PC-3 (cell line): ENCODE measurements around the gene POLE3. TPM values are rescaled to one million over a fixed set of nuclear protein-coding genes. Genes with fewer than 3 reads are reported as not detected.
A peak's percentile ranks its signal among the peaks of the same experiment; 100 is the strongest.

Experiments
- ATAC-seq: fragments of 200-7000 bp; cut with Tn5 transposase; 2 replicates; pipeline ENCODE4 v1.9.1; 2020; ENCODE audit warnings: mild to moderate bottlenecking, moderate library complexity
- BruUV-seq: library from RNA; stranded (reverse); fragments of 400-500 nt; replicated peaks from 2 replicates; lab custom pipeline; 2021; lab: Mats Ljungman, UMichigan
- CTCF ChIA-PET: fragments of 300-600 bp; sonication (Branson Sonifier 250); formaldehyde crosslinking; loops from one replicate; lab custom pipeline; 2022; ENCODE audit warnings: antibody characterized with exemption; lab: Charles Lee
- POLR2A ChIA-PET: fragments of 300-600 bp; sonication (Branson Sonifier 250); formaldehyde crosslinking; loops from one replicate; lab custom pipeline; 2022; ENCODE audit warnings: antibody characterized with exemption; ENCODE audit not compliant: unreplicated experiment; lab: Charles Lee
- DNase-seq: peaks from one replicate; pipeline ENCODE4 v3.0.0-alpha.2; 2015
- H2AFZ ChIP-seq: fragments of 300-600 bp; sonication (generic); 2 replicates; pipeline ENCODE4 v1.6.0; 2016; ENCODE audit warnings: antibody characterized with exemption, low read length
- H3F3A ChIP-seq: fragments of 300-600 bp; sonication (generic); one replicate; pipeline ENCODE4 v1.6.0; 2017; ENCODE audit warnings: antibody characterized with exemption, low read length, control low read depth, mild to moderate bottlenecking; ENCODE audit not compliant: unreplicated experiment
- H3K27ac ChIP-seq: fragments of 300-600 bp; sonication (generic); 2 replicates; pipeline ENCODE4 v1.5.1; 2016; ENCODE audit warnings: mild to moderate bottlenecking, low read length
- H3K27me3 ChIP-seq: fragments of 300-600 bp; sonication (generic); 2 replicates; pipeline ENCODE4 v1.6.1; 2016; ENCODE audit warnings: low read length, mixed read lengths
- H3K36me3 ChIP-seq: fragments of 300-600 bp; sonication (generic); 2 replicates; pipeline ENCODE4 v1.6.1; 2016; ENCODE audit warnings: low read depth, mixed run types, low read length, mixed read lengths
- H3K4me1 ChIP-seq: fragments of 300-600 bp; sonication (generic); 2 replicates; pipeline ENCODE4 v1.5.1; 2016; ENCODE audit warnings: low read length; ENCODE audit not compliant: insufficient read depth
- H3K4me2 ChIP-seq: fragments of 300-600 bp; sonication (generic); 2 replicates; pipeline ENCODE4 v1.6.0; 2016; ENCODE audit warnings: low read length
- H3K4me3 ChIP-seq: fragments of 300-600 bp; sonication (generic); 2 replicates; pipeline ENCODE4 v1.5.1; 2016; ENCODE audit warnings: mild to moderate bottlenecking, low read length, mixed read lengths
- H3K79me2 ChIP-seq: fragments of 300-600 bp; sonication (generic); 2 replicates; pipeline ENCODE4 v1.6.1; 2017; ENCODE audit warnings: low read length, mixed read lengths
- H3K9ac ChIP-seq: fragments of 300-600 bp; sonication (generic); 2 replicates; pipeline ENCODE4 v1.6.0; 2016; ENCODE audit warnings: mild to moderate bottlenecking, low read length
- H3K9me2 ChIP-seq: fragments of 300-600 bp; sonication (generic); replicated peaks from 2 replicates; pipeline ENCODE4 v1.6.1; 2016; ENCODE audit warnings: mixed run types, low read length, mixed read lengths
- H3K9me3 ChIP-seq: fragments of 300-600 bp; sonication (generic); 2 replicates; pipeline ENCODE4 v1.6.1; 2016; ENCODE audit warnings: low read length, mixed read lengths
- H4K20me1 ChIP-seq: fragments of 300-600 bp; sonication (generic); 2 replicates; pipeline ENCODE4 v1.6.1; 2016; ENCODE audit warnings: low read length, mixed read lengths
- EZH2 ChIP-seq: fragments of 300-600 bp; sonication (generic); IDR thresholded peaks from one replicate; pipeline ENCODE4 v1.6.1; 2017; ENCODE audit warnings: antibody characterized with exemption, mild to moderate bottlenecking, low read length; ENCODE audit not compliant: unreplicated experiment
- EZH2phosphoT487 ChIP-seq: fragments of 300-600 bp; sonication (generic); IDR thresholded peaks from 2 replicates; pipeline ENCODE4 v1.6.1; 2018; ENCODE audit warnings: mild to moderate bottlenecking, antibody characterized with exemption, low read length, borderline replicate concordance
- intact Hi-C: fragments of 100-400 bp; cut with micrococcal nuclease; formaldehyde crosslinking; loops from 2 replicates; pipeline ENCODE4 v1.9.0; 2023
- total RNA-seq: library from RNA; depleted of rRNA; stranded (reverse); fragments of >200 nt; gene quantifications from 2 replicates; pipeline ENCODE4 v1.2.3, GENCODE V29; 2014
- TF ChIP-seq, protein P1 (sequence below): fragments of 300-600 bp; sonication (generic); conservative IDR thresholded peaks from 2 replicates; pipeline ENCODE4 v1.5.1; 2017; ENCODE audit warnings: antibody characterized with exemption, low read depth, mild to moderate bottlenecking, low read length

POLE3 gene
- total RNA-seq, 1 experiment from 2014 or later: 84.7 TPM

DNA sequence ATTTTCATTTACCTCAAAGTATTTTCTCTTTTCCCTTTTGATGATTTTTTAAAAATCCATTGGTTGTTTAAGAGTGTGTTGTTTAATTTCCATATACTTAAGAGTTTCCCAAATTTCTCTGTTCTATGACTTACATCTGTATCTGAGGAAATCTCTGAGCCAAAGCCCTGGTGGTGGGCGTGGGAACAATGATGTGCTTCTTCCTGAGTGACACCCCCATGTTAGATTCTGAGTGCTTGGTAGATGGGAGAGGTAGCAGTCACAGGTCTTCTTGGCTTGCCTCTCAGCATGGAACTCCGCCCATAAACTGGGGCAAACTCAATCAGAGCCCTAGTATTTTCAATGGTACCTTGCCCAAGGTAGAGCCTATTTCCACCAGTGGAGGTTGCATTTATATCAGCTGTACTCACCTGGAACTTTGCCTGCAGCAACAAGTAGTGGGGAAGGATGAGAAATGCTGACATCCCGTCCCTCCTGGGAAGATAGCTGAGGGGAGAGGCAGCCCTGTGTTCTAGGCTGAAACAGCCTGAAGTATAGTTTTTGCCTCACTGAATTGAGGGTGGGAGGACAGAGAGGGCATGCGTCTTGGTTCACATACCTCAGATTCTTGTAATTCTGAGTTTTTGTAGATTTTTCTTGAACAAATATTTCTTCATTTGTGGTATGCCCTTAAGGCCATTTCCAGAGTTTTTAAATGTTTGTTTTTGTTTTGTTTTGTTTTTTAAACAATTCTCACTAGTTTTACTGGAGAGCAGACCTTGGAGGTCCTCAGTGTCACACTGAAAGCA, 26.4 kb upstream of the POLE3 start:
- Histone ChIP-seq H3K4me2 (no peak overlapping the region), H2AFZ (no peak overlapping the region), H3K9me2 (no peaks in the 10 kb centered on the region), H3K4me3 (no peak overlapping the region), H3K9ac (no peak overlapping the region), H3K79me2 (no peaks in the 10 kb centered on the region), H3F3A (no peaks in the 10 kb centered on the region), H3K4me1 (no peaks in the 10 kb centered on the region), H4K20me1 (no peaks in the 10 kb centered on the region), H3K27ac (no peak overlapping the region), H3K27me3 (no peaks in the 10 kb centered on the region), H3K36me3 (no peaks in the 10 kb centered on the region), H3K9me3 (no peaks in the 10 kb centered on the region)
- CTCF ChIA-PET: no interaction called here
- intact Hi-C loops: no loop called here
- DNase-seq: no peak
- POLR2A ChIA-PET: no interaction called here
- TF ChIP-seq, protein P1, sequence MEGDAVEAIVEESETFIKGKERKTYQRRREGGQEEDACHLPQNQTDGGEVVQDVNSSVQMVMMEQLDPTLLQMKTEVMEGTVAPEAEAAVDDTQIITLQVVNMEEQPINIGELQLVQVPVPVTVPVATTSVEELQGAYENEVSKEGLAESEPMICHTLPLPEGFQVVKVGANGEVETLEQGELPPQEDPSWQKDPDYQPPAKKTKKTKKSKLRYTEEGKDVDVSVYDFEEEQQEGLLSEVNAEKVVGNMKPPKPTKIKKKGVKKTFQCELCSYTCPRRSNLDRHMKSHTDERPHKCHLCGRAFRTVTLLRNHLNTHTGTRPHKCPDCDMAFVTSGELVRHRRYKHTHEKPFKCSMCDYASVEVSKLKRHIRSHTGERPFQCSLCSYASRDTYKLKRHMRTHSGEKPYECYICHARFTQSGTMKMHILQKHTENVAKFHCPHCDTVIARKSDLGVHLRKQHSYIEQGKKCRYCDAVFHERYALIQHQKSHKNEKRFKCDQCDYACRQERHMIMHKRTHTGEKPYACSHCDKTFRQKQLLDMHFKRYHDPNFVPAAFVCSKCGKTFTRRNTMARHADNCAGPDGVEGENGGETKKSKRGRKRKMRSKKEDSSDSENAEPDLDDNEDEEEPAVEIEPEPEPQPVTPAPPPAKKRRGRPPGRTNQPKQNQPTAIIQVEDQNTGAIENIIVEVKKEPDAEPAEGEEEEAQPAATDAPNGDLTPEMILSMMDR: no peak
- no peak for TF ChIP-seq EZH2
- TF ChIP-seq EZH2phosphoT487: no peak
- no TSS peak for BruUV-seq
- ATAC-seq: peak; percentile 35; the same call in 1 of the 2 replicates

DNA sequence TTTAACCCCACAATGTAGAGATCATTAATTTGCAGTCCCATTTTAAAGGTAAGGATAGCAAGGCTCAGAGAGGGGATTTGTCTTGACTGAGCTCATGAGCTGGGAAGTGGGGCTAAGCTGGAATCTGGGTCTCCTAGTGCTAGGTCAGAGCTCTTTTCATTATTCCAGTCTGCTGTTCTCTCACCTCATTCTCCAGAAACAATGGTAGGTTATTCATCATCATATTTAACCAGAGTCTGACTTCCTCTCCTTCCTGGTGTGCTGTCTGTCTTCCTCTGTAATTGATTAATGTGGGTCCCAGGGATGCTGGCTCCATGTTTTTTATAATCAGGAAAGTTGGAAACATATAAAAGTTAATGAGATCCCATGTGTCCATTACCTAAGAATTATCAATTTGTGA, 20.7 kb upstream of the POLE3 start:
- H3K36me3 ChIP-seq: no peaks in the 10 kb centered on the region
- no peak overlapping the region for H2AFZ ChIP-seq
- POLR2A ChIA-PET: no interaction called here
- no peak overlapping the region for H3K27ac ChIP-seq
- no peaks in the 10 kb centered on the region for H3K9me3 ChIP-seq
- no peaks in the 10 kb centered on the region for H3F3A ChIP-seq
- H3K79me2 ChIP-seq: no peaks in the 10 kb centered on the region
- no peak overlapping the region for H3K4me2 ChIP-seq
- DNase-seq: no peak
- H3K4me1 ChIP-seq: no peaks in the 10 kb centered on the region
- H3K9ac ChIP-seq: no peak overlapping the region
- H4K20me1 ChIP-seq: no peaks in the 10 kb centered on the region
- no peak overlapping the region for H3K4me3 ChIP-seq
- ATAC-seq: no peak
- no peaks in the 10 kb centered on the region for H3K27me3 ChIP-seq
- intact Hi-C loops: no loop called here
- CTCF ChIA-PET: no interaction called here
- no peaks in the 10 kb centered on the region for H3K9me2 ChIP-seq
- BruUV-seq: no TSS peak
- TF ChIP-seq EZH2 (no peak), EZH2phosphoT487 (no peak)
- TF ChIP-seq, protein P1: no peak

DNA sequence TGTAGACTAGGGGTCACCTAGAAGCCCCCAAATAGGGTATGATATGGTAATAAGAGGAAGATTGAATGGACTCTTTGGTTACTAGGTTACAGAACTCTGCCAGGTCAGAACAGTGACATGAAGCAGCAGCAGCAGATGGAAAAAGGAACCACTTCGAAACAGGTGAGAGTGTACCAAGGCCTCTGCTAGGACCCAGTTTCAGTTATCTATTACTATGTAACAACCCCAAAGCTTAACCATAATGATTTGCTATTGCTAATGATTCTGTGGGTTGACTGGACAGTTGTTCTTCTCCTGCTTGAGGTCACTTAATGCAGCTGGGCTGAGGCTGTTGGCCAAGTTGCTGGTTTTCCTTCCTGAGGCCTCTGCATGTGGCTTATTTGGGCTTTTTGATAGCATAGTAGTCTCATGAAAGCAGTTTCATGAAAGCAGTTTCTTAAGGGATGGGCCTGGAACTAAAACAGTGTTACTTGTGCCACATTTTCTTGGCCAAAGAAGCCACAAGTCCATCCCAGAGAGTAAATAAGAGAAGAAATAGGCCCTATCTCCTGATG, 17.7 kb upstream of the POLE3 start:
- H3K79me2 ChIP-seq: no peaks in the 10 kb centered on the region
- no peaks in the 10 kb centered on the region for H3K27me3 ChIP-seq
- ChIA-PET CTCF (no interaction called here), POLR2A (no interaction called here)
- BruUV-seq: no TSS peak
- no peak overlapping the region for H2AFZ ChIP-seq
- no peaks in the 10 kb centered on the region for H3K4me1 ChIP-seq
- no peak overlapping the region for H3K27ac ChIP-seq
- H3K4me3 ChIP-seq: no peak overlapping the region
- no peak for ATAC-seq
- no peaks in the 10 kb centered on the region for H3K9me3 ChIP-seq
- no peaks in the 10 kb centered on the region for H4K20me1 ChIP-seq
- TF ChIP-seq, protein P1: no peak
- TF ChIP-seq EZH2: no peak
- TF ChIP-seq EZH2phosphoT487: no peak
- H3F3A ChIP-seq: no peaks in the 10 kb centered on the region
- intact Hi-C loops: no loop called here
- H3K9me2 ChIP-seq: no peaks in the 10 kb centered on the region
- no peaks in the 10 kb centered on the region for H3K36me3 ChIP-seq
- no peak overlapping the region for H3K9ac ChIP-seq
- DNase-seq: no peak
- H3K4me2 ChIP-seq: no peak overlapping the region
